ENCODE measurements around the gene DIAPH3. TPM values are rescaled to one million over a fixed set of nuclear protein-coding genes. Genes with fewer than 3 reads are reported as not detected.

DIAPH3 gene
- total and polyA plus RNA-seq, 2 of the 8 experiments (the other 6 are each of a cell fraction or from before 2014, with no cell fraction given), result 8.0 to 30.8 TPM

DNA sequence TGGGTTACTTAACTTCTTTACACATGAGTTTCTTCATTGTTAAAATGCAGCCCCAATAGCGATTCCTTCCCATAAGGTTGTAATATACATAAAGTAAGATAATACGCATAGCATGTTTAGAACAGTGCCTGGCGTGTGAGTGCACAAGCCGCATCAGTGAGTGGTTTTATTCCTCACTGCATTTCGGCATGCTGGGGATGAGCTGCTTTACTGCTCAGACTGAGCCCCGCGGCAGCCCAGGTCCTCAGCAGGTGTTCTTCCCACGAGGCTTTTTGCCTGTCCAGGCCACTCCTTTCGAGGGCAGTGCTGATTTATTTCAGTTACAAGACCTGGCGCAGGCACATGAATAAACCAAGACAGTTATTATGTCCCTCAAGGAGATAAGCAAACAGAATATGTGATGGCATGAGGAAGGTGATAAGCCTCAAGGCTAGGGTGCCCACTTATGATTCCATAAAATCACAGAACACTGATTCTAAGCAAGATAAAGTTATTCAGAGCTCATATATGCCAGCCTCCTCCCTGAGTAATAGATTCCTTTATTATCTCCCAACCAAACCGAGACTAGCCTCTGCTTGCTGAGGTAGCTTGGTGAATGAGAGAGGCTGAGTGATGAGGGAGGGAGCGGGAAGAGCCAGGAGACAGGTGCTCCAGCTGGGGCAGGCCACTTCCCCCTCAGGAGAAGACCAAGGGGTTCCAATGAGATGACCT, 505.5 kb downstream of the DIAPH3 start:
- no peak overlapping the region for H3K4me3 ChIP-seq (ENCODE audit: extremely low read depth in 1 of 4, insufficient read depth in 2 of 4, low read depth in 3 of 4, low read length in 4 of 4)
- no peak overlapping the region for H3K4ac ChIP-seq (replicated peaks; ENCODE audit: insufficient read length, low read depth, low read length)
- no peak overlapping the region for H3K56ac ChIP-seq (replicated peaks; ENCODE audit: insufficient read length, low read depth, low read length)
- H3K23ac ChIP-seq (ENCODE audit: insufficient read length), result no peak overlapping the region
- no peaks in the 10 kb centered on the region for H3K27me3 ChIP-seq (replicated peaks in 1 of 4; ENCODE audit: control insufficient read depth in 3 of 4, extremely low read depth in 1 of 4, insufficient read depth in 3 of 4, low read length in 3 of 4)
- H3K14ac ChIP-seq (ENCODE audit: insufficient read length), result no peak overlapping the region
- no peak overlapping the region for H4K91ac ChIP-seq (replicated peaks; ENCODE audit: insufficient read length, low read length)
- CTCF ChIA-PET (ENCODE audit: partially characterized antibody), result interaction anchor here (0.6 to 2.2 kb wide), 5 partner anchors 14 to 1335 kb away, joined by 3 to 8 read pairs (median 4); no protein-coding TSS in a partner anchor
- no peak overlapping the region for H2BK12ac ChIP-seq (ENCODE audit: low read depth, low read length)
- no peaks in the 10 kb centered on the region for H3K9me3 ChIP-seq (ENCODE audit: insufficient read depth in 2 of 2, low read depth in 1 of 2, low read length in 1 of 2)
- DNase-seq (ENCODE audit: low read depth in 1 of 2, low spot score in 2 of 2) (no peak), FAIRE-seq (no peak)
- 86% methylated on average over 12 of the region's 12 CpGs; no CpG with 5 or more reads in 1 of the 2 experiments for WGBS, 2 experiments (ENCODE audit: extremely low coverage in 1 of 2, insufficient coverage in 1 of 2, insufficient read length in 1 of 2, insufficient replicate concordance in 2 of 2, low coverage in 1 of 2, low lambda C conversion rate in 2 of 2, missing lambda C conversion rate in 1 of 2)
- POLR2A ChIA-PET (ENCODE audit: partially characterized antibody), result no interaction called here
- no peak overlapping the region for H3K4me2 ChIP-seq (ENCODE audit: insufficient read depth in 1 of 2, low read depth in 2 of 2, low read length in 2 of 2)
- H2BK5ac ChIP-seq (ENCODE audit: low read depth, low read length), result no peak overlapping the region
- H2BK15ac ChIP-seq (ENCODE audit: low read length), result no peak overlapping the region
- no peak overlapping the region for H4K8ac ChIP-seq (ENCODE audit: extremely low read depth, insufficient read depth, low read length)
- H3K4me1 ChIP-seq (replicated peaks in 1 of 4; ENCODE audit: control insufficient read depth in 3 of 4, insufficient read depth in 4 of 4, low read length in 3 of 4), result 0 out of 7 replicates have a peak, but pooled peaks cover 0 to 2% (median 0%) of the 10 kb centered on the region in 4 experiments
- H3K23me2 ChIP-seq (ENCODE audit: low read depth, low read length), result no peaks in the 10 kb centered on the region
- no peak overlapping the region for H3K27ac ChIP-seq (ENCODE audit: low read depth, low read length)
- H4K5ac ChIP-seq (ENCODE audit: insufficient read length, low read depth, low read length), result no peak overlapping the region
- H3K18ac ChIP-seq (ENCODE audit: extremely low read depth, low read length), result no peak overlapping the region
- H2BK20ac ChIP-seq (ENCODE audit: low read length), result no peak overlapping the region
- H2BK120ac ChIP-seq (replicated peaks; ENCODE audit: low read depth, low read length), result no peak overlapping the region
- no peak overlapping the region for H2AFZ ChIP-seq (ENCODE audit: low read length)
- H3K36me3 ChIP-seq (ENCODE audit: control insufficient read depth in 2 of 4, insufficient read depth in 4 of 4, low read length in 3 of 4), result peaks cover 0 to 2% (median 0%) of the 10 kb centered on the region in 4 experiments; a peak in 1 of 8 replicates
- H4K20me1 ChIP-seq (replicated peaks in 1 of 2; ENCODE audit: control insufficient read depth in 1 of 2, insufficient read depth in 2 of 2, low read length in 2 of 2), result no peaks in the 10 kb centered on the region
- no peaks in the 10 kb centered on the region for H3K79me1 ChIP-seq (ENCODE audit: low read depth, low read length)
- no peaks in the 10 kb centered on the region for H3K79me2 ChIP-seq (ENCODE audit: control insufficient read depth in 1 of 2, insufficient read depth in 2 of 2, low read length in 2 of 2)
- H2AK5ac ChIP-seq (ENCODE audit: low read depth, low read length), result no peak overlapping the region
- H3K9ac ChIP-seq (replicated peaks in 1 of 4; ENCODE audit: extremely low read depth in 1 of 4, low read depth in 3 of 4, low read length in 3 of 4), result no peak overlapping the region
- no peak for TF ChIP-seq SAP30 (IDR thresholded peaks at IDR 0.05; ENCODE audit: insufficient read depth, insufficient replicate concordance, low read length)
- TF ChIP-seq RBBP5 (IDR thresholded peaks at IDR 0.05; ENCODE audit: borderline replicate concordance, low read depth, low read length), result no peak
- TF ChIP-seq, protein P1, sequence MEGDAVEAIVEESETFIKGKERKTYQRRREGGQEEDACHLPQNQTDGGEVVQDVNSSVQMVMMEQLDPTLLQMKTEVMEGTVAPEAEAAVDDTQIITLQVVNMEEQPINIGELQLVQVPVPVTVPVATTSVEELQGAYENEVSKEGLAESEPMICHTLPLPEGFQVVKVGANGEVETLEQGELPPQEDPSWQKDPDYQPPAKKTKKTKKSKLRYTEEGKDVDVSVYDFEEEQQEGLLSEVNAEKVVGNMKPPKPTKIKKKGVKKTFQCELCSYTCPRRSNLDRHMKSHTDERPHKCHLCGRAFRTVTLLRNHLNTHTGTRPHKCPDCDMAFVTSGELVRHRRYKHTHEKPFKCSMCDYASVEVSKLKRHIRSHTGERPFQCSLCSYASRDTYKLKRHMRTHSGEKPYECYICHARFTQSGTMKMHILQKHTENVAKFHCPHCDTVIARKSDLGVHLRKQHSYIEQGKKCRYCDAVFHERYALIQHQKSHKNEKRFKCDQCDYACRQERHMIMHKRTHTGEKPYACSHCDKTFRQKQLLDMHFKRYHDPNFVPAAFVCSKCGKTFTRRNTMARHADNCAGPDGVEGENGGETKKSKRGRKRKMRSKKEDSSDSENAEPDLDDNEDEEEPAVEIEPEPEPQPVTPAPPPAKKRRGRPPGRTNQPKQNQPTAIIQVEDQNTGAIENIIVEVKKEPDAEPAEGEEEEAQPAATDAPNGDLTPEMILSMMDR (IDR thresholded peaks at IDR 0.05; ENCODE audit: control extremely low read depth in 1 of 3, insufficient read depth in 1 of 3, low read depth in 1 of 3, low read length in 3 of 3), result no peak
- TF ChIP-seq SIRT6 (IDR thresholded peaks at IDR 0.05; ENCODE audit: low read length), result no peak
- TF ChIP-seq USF2 (IDR thresholded peaks at IDR 0.05; ENCODE audit: low read length), result no peak
- TF ChIP-seq CEBPB (IDR thresholded peaks at IDR 0.05; ENCODE audit: low read depth, low read length), result no peak
- TF ChIP-seq TCF12 (IDR thresholded peaks at IDR 0.05; ENCODE audit: low read depth, low read length), result no peak
- no peak for TF ChIP-seq JUND (IDR thresholded peaks at IDR 0.05; ENCODE audit: low read length)
- no peak for TF ChIP-seq YY1 (IDR thresholded peaks at IDR 0.05; ENCODE audit: low read depth, low read length)

Data from H1 (cell line).